Measurements from ENCODE around the gene TRUB2.
"Not testable (repeated sequence)": the region's sequence is repeated elsewhere in the genome, so short reads cannot be mapped to it uniquely, and the experiment has no call there.

The TRUB2 gene

DNA sequence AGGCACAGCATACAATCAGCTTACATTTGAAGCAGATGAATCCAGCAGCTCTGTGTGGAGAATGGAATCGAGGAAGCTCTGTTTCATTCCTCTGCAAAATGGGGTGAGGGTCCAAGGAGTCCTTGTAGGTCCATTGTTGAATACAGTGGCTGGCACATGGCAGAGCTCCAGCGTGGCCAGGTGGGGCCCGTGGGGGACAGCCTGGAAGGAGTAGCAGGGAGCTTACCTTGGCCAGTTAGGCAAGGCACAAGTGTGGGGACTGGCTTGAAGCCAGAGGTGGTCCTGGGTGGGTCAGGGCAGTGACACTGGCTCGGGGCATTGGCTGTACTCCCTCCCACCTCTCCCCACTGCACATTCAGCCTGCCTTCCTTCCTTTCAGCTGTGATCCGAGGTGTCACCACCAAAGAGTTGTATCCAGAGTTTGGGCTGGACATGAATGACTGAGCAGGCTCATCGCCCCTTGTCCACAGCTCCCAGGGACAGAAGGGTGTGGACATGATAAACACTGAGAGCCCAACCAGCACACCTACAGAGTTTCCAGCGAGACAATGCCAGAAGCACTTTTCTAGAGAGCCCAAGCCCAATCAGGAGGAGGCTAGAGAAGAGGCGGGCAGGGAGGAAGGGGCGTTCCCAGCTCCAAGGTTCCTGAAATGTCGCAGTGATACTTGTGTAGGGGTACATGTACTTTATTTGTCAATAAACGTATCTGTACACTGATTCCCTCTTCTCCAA lies 33.8 kb downstream of the TRUB2 start:
- TF ChIP-seq POLR2A (IDR thresholded peaks at IDR 0.05; ENCODE audit: low read depth, low read length) (no peak), TAF1 (IDR thresholded peaks at IDR 0.05; ENCODE audit: borderline replicate concordance, low read depth, low read length) (no peak), POLR2AphosphoS5 (IDR thresholded peaks at IDR 0.05; ENCODE audit: low read depth, low read length) (no peak)
- FAIRE-seq = no peak
- no peak for DNase-seq (ENCODE audit: insufficient read length)

- TF ChIP-seq POLR2AphosphoS5 (IDR thresholded peaks at IDR 0.05; ENCODE audit: low read depth, low read length) (no peak), POLR2A (IDR thresholded peaks at IDR 0.05; ENCODE audit: low read depth, low read length) (no peak), TAF1 (IDR thresholded peaks at IDR 0.05; ENCODE audit: borderline replicate concordance, low read depth, low read length) (no peak)
- DNase-seq (ENCODE audit: insufficient read length) = no peak
- no peak for FAIRE-seq
Measured at GRCh38 chr9:128286440-128286839, 35.8 kb downstream of the TRUB2 start.

GRCh38 chr9:128285033-128285784 lies 37.0 kb downstream of the TRUB2 start:
- no peak for TF ChIP-seq TAF1 (IDR thresholded peaks at IDR 0.05; ENCODE audit: borderline replicate concordance, low read depth, low read length)
- TF ChIP-seq POLR2AphosphoS5 (IDR thresholded peaks at IDR 0.05; ENCODE audit: low read depth, low read length) = no peak
- TF ChIP-seq POLR2A (IDR thresholded peaks at IDR 0.05; ENCODE audit: low read depth, low read length) = no peak

DNA sequence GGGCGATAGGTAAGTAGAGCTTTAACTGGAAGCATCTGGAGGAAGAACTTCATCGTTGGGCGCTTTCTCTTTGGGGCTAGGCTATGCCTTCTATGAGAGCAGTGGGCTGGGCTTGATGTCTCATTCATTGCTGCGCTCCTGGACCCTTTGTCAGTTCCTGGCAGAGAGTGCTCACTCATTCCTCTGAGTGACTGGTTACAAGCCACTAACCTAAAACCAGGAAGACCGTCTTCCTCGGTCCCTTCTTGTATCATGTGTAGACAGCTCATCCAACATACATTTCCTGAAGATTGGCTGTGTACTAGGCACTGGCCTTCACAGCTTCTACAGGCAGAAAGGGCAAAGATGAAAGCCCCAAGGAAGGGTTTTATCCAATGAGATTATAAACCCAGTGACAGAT lies 39.7 kb downstream of the TRUB2 start:
- no peak for DNase-seq (ENCODE audit: insufficient read length)
- no peak for FAIRE-seq
- TF ChIP-seq TAF1 (IDR thresholded peaks at IDR 0.05; ENCODE audit: borderline replicate concordance, low read depth, low read length) (no peak), POLR2AphosphoS5 (IDR thresholded peaks at IDR 0.05; ENCODE audit: low read depth, low read length) (no peak), POLR2A (IDR thresholded peaks at IDR 0.05; ENCODE audit: low read depth, low read length) (no peak)

More at GRCh38 chr9:128285033-128285784, 37.0 kb downstream of the TRUB2 start:
- no peak for FAIRE-seq
- no peak for DNase-seq (ENCODE audit: insufficient read length)

DNA sequence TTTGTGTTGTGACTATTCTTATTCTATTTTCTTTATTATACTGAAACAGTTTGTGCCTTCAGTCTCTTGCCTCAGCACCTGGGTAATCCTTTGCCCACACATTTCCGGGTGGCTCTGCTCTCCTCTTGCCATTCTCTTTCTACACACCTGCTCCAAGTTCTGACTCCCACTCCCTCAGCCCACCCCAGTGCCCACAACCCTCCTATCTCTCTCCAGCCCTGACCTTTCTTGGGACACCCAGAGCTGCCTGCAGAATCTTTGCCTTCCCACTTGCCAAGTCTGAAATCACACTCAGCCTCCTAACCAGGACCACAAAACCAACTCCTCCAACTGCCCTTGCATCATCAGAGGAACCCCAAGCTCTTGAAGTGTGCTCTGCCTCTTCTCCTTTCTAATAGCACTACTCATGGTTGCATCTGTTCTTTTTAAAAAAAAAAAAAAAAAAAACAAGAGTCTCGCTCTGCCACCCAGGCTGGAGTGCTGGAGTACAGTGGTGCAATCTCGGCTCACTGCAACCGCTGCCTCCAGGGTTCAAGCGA lies 42.1 kb downstream of the TRUB2 start:
- TF ChIP-seq TAF1 (IDR thresholded peaks at IDR 0.05; ENCODE audit: borderline replicate concordance, low read depth, low read length) (no peak), POLR2A (IDR thresholded peaks at IDR 0.05; ENCODE audit: low read depth, low read length) (no peak), POLR2AphosphoS5 (IDR thresholded peaks at IDR 0.05; ENCODE audit: low read depth, low read length) (no peak)
- no peak for FAIRE-seq
- no peak for DNase-seq (ENCODE audit: insufficient read length)

GRCh38 chr9:128279088-128280073 lies 42.9 kb downstream of the TRUB2 start:
- FAIRE-seq; DNase-seq (ENCODE audit: insufficient read length): not testable (repeated sequence)

DNA sequence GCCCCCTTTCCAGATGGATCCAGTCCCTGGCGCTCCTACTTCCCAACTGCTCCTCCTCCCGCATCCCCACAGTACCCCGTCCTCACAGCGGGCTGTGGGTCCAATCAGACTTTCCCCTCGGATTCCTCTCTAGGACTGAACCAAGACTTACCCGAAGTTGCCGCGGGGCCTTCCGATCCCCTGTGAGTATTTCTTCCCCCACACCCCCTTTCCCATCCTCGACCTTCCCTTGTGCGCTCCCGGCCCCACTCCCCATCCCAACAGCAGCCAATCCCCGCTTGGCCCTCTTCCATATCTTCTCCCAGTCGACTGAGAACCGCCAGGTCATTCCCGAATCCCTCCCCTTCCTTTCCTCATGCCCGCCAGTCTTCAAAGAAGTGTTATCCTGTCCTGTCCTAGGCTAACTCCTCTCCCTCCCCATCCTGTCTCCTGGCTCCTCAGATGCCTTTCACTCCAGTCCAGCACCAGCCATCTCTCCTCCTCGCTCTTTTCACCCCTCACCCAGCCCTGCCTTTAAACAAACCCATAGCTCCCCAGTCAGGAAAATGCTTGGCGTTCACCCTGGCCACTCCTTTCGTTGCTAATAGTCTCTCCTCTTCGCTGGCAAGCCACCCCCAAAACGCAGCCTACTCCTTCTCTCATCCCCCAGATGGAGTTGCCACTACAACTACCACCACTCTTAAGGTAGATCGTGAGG lies 45.5 kb downstream of the TRUB2 start:
- FAIRE-seq (no peak), DNase-seq (ENCODE audit: insufficient read length) (no peak)
- no peak for TF ChIP-seq POLR2A (IDR thresholded peaks at IDR 0.05; ENCODE audit: low read depth, low read length)
- no peak for TF ChIP-seq POLR2AphosphoS5 (IDR thresholded peaks at IDR 0.05; ENCODE audit: low read depth, low read length)
- TF ChIP-seq TAF1 (IDR thresholded peaks at IDR 0.05; ENCODE audit: borderline replicate concordance, low read depth, low read length) = no peak

GRCh38 chr9:128276008-128276573 lies 46.2 kb downstream of the TRUB2 start, which contains the start of gene SWI5:
TSS of gene SWI5 (plus strand) at chr9:128276276.
- TF ChIP-seq POLR2AphosphoS5 (IDR thresholded peaks at IDR 0.05; ENCODE audit: low read depth, low read length) = peak; percentile 96
- TF ChIP-seq POLR2A (IDR thresholded peaks at IDR 0.05; ENCODE audit: low read depth, low read length) = peak; percentile 98
- peak; percentile 88 for TF ChIP-seq TAF1 (IDR thresholded peaks at IDR 0.05; ENCODE audit: borderline replicate concordance, low read depth, low read length)
- FAIRE-seq (peak; percentile 90), DNase-seq (ENCODE audit: insufficient read length) (peak; percentile 96)

- TF ChIP-seq TAF1 (IDR thresholded peaks at IDR 0.05; ENCODE audit: borderline replicate concordance, low read depth, low read length) (no peak), POLR2AphosphoS5 (IDR thresholded peaks at IDR 0.05; ENCODE audit: low read depth, low read length) (no peak), POLR2A (IDR thresholded peaks at IDR 0.05; ENCODE audit: low read depth, low read length) (no peak)
- no peak for FAIRE-seq
Measured at GRCh38 chr9:128275198-128276007, 46.8 kb downstream of the TRUB2 start, which contains the start of gene GOLGA2. TSS of gene GOLGA2 (minus strand) at chr9:128276007. CDS start at chr9:128275976, 31 bp downstream.

More at GRCh38 chr9:128275198-128276007, 46.8 kb downstream of the TRUB2 start, which contains the start of gene GOLGA2:
- DNase-seq (ENCODE audit: insufficient read length) = peak; percentile 80

Measured in GM12892 (cell line).